NCI-H187 treated with DMSO at 0.1 percent for 48 hours (cell line): Measurements from ENCODE around the gene SUPT4H1.

Source experiments
- DNase-seq: peaks from one replicate; lab custom pipeline; 2025; lab: John Stamatoyannopoulos, UW

Gene SUPT4H1

GRCh38 chr17:58329035-58329809 lies 22.8 kb downstream of the SUPT4H1 start:
- no peak for DNase-seq

- DNase-seq = no peak
These were observed 23.6 kb downstream of the SUPT4H1 start, which contains the start of gene TSPOAP1 for GRCh38 chr17:58328195-58329034. Gene TSPOAP1 (minus strand): TSS chr17:58328795. CDS start chr17:58327920, 875 bp downstream.

GRCh38 chr17:58327363-58328194 lies 24.4 kb downstream of the SUPT4H1 start:
- no peak for DNase-seq

- DNase-seq = no peak
These were observed 25.2 kb downstream of the SUPT4H1 start for GRCh38 chr17:58326609-58327362.

GRCh38 chr17:58325976-58326468 lies 26.0 kb downstream of the SUPT4H1 start:
- no peak for DNase-seq

GRCh38 chr17:58325289-58325726 lies 26.7 kb downstream of the SUPT4H1 start:
- no peak for DNase-seq

GRCh38 chr17:58324409-58325288 lies 27.4 kb downstream of the SUPT4H1 start:
- no peak for DNase-seq

- DNase-seq = no peak
These were observed 28.0 kb downstream of the SUPT4H1 start for GRCh38 chr17:58324056-58324408.

GRCh38 chr17:58323366-58324055 lies 28.5 kb downstream of the SUPT4H1 start:
- no peak for DNase-seq

GRCh38 chr17:58322581-58323185 lies 29.3 kb downstream of the SUPT4H1 start:
- DNase-seq = no peak

- no peak for DNase-seq
These were observed 30.2 kb downstream of the SUPT4H1 start for GRCh38 chr17:58321571-58322525.

- DNase-seq = no peak
These were observed 31.3 kb downstream of the SUPT4H1 start for GRCh38 chr17:58320570-58321323.

- DNase-seq = no peak
These were observed 31.8 kb downstream of the SUPT4H1 start for GRCh38 chr17:58320163-58320558.

- no peak for DNase-seq
These were observed 32.5 kb downstream of the SUPT4H1 start for GRCh38 chr17:58319173-58320162.

GRCh38 chr17:58318627-58319172 lies 33.3 kb downstream of the SUPT4H1 start:
- DNase-seq = no peak

- no peak for DNase-seq
These were observed 33.9 kb downstream of the SUPT4H1 start for GRCh38 chr17:58318065-58318481.
